Fibroblast of villous mesenchyme (primary cell): ENCODE data around the gene CACNA1A. TPM values are rescaled to one million over a fixed set of nuclear protein-coding genes. Genes with fewer than 3 reads are reported as not detected.
"Not testable (repeated sequence)": the region's sequence is repeated elsewhere in the genome, so short reads cannot be mapped to it uniquely, and the experiment has no call there.

ENCODE experiments used
- DNase-seq: peaks from one replicate; pipeline ENCODE4 v3.0.0-alpha.2; 2010; ENCODE audit warnings: low read depth
- H3K4me3 ChIP-seq: 2 replicates; pipeline ENCODE4 v1.5.1; 2011; ENCODE audit warnings: low read depth, mild to moderate bottlenecking, low read length
- total RNA-seq: library from RNA; depleted of rRNA; stranded (reverse); fragments of >200 nt; gene quantifications from 2 replicates; pipeline ENCODE4 v1.2.3, GENCODE V29; 2012
- TF ChIP-seq, protein P1 (sequence below): IDR thresholded peaks from 2 replicates; pipeline ENCODE4 v1.5.1; 2012; ENCODE audit warnings: low read depth, mild to moderate bottlenecking, low read length; ENCODE audit not compliant: insufficient read depth

Gene CACNA1A
- total RNA-seq, 1 donor, result 0.43 TPM

DNA sequence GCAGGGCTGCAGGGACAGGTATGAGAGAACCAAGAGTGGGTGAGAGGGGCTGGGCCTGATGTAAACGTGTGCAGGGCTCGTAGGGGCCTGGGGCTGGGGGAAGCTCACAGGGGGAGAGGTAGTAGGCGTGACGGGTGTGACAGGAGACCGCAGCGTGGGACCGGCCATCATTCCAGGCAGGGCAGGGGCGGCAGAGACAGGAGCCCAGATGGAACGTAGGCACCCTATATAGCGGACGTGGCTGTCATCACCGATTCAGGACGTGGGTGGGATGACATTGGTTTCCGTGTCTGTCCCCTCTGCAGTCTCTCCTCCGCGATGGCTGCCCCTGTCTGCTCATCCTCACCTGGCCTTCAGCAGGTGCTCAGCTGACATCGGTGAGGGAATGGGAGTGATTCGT, 307.6 kb downstream of the CACNA1A start:
- TF ChIP-seq, protein P1, sequence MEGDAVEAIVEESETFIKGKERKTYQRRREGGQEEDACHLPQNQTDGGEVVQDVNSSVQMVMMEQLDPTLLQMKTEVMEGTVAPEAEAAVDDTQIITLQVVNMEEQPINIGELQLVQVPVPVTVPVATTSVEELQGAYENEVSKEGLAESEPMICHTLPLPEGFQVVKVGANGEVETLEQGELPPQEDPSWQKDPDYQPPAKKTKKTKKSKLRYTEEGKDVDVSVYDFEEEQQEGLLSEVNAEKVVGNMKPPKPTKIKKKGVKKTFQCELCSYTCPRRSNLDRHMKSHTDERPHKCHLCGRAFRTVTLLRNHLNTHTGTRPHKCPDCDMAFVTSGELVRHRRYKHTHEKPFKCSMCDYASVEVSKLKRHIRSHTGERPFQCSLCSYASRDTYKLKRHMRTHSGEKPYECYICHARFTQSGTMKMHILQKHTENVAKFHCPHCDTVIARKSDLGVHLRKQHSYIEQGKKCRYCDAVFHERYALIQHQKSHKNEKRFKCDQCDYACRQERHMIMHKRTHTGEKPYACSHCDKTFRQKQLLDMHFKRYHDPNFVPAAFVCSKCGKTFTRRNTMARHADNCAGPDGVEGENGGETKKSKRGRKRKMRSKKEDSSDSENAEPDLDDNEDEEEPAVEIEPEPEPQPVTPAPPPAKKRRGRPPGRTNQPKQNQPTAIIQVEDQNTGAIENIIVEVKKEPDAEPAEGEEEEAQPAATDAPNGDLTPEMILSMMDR, result no peak
- H3K4me3 ChIP-seq, result no peak overlapping the region

DNA sequence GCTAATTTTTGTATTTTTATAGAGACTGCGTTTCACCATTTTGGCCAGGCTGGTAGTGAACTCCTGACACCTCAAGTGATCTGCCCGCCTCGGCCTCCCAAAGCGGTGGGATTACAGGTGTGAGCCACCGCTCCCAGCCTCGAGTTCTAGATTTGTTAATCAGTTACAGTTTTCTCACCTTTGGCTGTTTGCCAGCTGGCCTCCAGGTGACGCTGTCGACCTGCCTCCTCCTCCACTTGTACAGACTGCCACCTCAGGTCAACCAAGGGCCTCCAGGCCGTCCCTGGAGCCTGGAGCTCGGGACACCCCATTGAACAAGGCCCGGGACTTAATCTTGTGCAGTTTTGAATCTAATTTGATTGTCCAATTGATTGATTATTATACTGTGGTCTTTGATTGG, 310.6 kb downstream of the CACNA1A start:
- TF ChIP-seq, protein P1, result no peak
- DNase-seq, result no peak
- H3K4me3 ChIP-seq, result no peak overlapping the region

More for the DNA sequence above, 307.6 kb downstream of the CACNA1A start:
- DNase-seq, result no peak

DNA sequence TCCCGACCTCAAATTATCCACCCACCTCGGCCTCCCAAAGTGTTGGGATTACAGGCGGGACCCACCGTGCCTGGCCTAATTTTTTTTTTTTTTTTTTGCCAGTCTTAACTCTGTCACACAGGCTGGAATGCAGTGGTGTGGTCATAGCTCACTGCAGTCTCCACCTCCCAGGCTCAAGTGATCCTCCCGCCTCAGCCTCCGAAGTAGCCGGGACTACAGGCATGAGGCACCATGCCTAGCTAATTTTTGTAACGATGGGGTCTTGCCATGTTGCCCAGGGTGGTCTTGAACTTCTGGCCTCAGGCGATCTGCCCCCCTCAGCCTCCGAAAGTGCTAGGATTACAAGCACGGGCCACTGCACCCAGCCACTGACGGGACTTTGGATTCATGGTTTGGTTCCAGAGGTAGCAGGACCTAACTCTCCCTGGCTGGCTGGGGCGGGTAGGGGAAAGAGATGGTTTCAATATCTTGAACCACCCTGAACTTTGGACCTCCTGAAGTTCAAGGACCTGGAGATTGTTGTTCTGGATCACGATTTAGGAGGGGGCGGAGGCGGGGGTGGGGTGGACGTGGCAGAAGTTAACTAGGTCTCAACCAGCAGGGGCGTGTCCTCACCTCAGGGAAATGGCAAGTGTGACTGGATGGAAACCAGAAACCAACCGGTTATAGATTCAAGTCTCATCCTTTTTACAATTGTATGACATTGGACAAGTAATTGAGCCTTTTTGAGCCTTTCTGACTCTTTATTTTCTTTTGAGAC, 315.3 kb downstream of the CACNA1A start:
- no peak overlapping the region for H3K4me3 ChIP-seq
- TF ChIP-seq, protein P1, result no peak
- DNase-seq, result no peak

DNA sequence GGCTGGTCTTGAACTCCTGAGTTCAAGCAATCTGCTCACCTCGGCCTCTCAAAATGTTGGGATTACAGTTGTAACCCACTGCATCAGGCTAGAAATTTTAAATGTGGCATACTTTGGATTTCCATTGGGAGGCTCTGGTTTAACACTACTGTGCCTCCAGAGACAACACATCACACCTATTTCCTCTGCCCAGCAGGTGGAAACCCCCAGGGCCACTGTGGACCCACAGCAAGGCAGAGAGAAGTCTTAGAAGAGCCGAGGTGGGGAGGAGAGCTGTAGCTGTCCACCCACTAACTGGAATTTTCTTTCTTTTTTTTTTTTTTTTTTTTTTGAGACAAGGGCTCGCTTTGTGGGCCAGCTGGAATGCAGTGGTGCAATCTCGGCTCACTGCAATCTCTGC, 316.7 kb downstream of the CACNA1A start:
- no peak for DNase-seq
- TF ChIP-seq, protein P1, result no peak
- H3K4me3 ChIP-seq, result no peak overlapping the region

DNA sequence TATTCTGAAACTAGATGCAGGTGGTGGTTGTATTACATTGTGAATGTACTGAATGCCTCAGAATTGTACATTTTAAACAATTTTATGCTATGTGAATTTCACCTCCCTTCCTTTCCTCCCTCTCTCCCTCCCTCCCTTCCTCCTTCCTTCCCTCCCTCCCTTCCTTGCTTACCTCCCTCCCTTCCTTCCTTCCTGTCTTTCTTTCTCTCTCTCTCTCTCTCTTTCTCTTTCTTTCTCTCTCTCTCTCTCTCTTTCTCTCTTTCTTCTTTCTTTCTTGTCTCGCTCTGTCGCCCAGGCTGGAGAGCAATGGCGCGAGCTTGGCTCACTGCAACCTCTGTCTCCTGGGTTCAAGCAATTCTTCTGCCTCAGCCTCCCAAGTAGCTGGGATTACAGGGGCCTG, 318.9 kb downstream of the CACNA1A start:
- no peak for DNase-seq
- no peak overlapping the region for H3K4me3 ChIP-seq
- TF ChIP-seq, protein P1, result no peak

DNA sequence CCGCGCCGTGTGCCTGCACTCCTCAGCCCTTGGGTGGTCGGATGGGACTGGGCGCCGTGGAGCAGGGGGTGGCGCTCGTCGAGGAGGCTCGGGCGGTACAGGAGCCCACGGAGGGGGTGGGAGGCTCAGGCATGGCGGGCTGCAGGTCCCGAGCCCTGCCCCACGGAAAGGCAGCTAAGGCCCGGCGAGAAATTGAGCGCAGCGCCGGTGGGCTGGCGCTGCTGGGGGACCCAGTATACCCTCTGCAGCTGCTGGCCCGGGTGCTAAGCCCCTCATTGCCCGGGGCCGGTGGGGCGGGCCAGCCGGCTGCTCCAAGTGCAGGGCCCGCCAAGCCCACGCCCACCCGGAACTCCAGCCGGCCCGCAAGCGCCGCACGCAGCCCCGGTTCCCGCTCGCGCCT, 319.6 kb downstream of the CACNA1A start:
- H3K4me3 ChIP-seq, DNase-seq: not testable (repeated sequence)

DNA sequence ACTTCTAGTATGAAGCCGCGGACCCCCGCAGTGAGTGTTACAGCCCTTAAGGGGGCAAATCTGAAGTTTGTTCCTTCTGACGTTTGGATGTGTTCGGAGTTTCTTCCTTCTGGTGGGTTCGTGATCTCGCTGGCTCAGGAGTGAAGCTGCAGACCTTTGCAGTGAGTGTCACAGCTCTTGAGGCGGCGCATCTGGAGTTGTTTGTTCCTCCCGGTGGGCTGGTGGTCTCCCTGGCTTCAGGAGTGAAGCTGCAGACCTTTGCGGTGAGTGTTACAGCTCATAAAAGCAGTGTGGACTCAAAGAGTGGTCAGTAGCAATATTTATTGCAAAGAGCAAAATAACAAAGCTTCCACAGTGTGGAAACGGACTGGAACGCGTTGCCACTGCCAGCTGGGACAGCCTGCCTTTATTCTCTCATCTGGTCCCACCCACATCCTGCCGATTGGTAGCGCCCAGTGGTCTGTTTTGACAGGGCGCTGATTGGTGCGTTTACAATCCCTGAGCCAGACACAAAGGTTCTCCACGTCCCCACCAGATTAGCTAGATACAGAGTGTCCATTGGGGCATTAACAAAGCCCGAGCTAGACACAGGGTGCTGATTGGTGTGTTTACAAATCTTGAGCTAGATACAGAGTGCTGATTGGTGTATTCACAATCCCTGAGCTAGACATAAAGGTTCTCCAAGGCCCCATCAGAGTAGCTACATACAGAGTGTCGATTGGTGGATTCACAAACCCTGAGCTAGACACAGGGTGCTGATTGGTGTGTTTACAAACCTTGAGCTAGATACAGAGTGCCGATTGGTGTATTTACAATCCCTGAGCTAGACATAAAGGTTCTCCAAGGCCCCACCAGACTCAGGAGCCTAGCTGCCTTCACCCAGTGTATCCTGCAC, 320.3 kb downstream of the CACNA1A start:
- not testable (repeated sequence) for H3K4me3 ChIP-seq, DNase-seq

DNA sequence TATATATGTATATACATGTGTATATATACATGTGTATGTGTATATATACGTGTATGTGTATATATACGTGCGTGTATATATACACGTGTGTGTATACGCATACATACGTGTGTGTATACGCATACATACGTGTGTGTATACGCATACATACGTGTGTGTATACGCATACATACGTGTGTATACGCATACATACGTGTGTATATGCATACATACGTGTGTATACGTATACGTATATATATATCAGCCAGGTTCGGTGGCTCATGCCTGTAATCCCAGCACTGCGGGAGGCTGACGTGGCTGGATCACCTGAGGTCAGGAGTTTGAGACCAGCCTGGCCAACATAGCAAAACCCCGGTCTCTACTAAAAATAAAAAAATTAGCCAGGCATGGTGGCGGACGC, 321.4 kb downstream of the CACNA1A start:
- H3K4me3 ChIP-seq, DNase-seq: not testable (repeated sequence)
